ENCODE results near the gene PLCB4.

Gene PLCB4

GRCh38 chr20:9413001-9413400, 344.1 kb downstream of the PLCB4 start:
- no peak for DNase-seq

- DNase-seq, result no peak
Observed at GRCh38 chr20:9415426-9415825, 346.5 kb downstream of the PLCB4 start.

GRCh38 chr20:9416421-9416820, 347.5 kb downstream of the PLCB4 start:
- DNase-seq, result no peak

- DNase-seq, result no peak
Observed at GRCh38 chr20:9417665-9418064, 348.8 kb downstream of the PLCB4 start.

- DNase-seq, result no peak
Observed at GRCh38 chr20:9422321-9423057, 353.6 kb downstream of the PLCB4 start.

- no peak for DNase-seq
Observed at GRCh38 chr20:9424551-9424950, 355.7 kb downstream of the PLCB4 start.

GRCh38 chr20:9427430-9428291, 358.8 kb downstream of the PLCB4 start:
- no peak for DNase-seq

GRCh38 chr20:9428292-9428607, 359.4 kb downstream of the PLCB4 start:
- DNase-seq, result no peak

- no peak for DNase-seq
Observed at GRCh38 chr20:9439806-9440205, 370.9 kb downstream of the PLCB4 start.

- DNase-seq, result no peak
Observed at GRCh38 chr20:9440892-9441291, 372.0 kb downstream of the PLCB4 start.

- no peak for DNase-seq
Observed at GRCh38 chr20:9441948-9442347, 373.1 kb downstream of the PLCB4 start.

- DNase-seq, result peak; percentile 93
Observed at GRCh38 chr20:9442858-9443257, 374.0 kb downstream of the PLCB4 start.

- no peak for DNase-seq
Observed at GRCh38 chr20:9444921-9445320, 376.0 kb downstream of the PLCB4 start.

GRCh38 chr20:9447182-9447581, 378.3 kb downstream of the PLCB4 start:
- no peak for DNase-seq

GRCh38 chr20:9453201-9453600, 384.3 kb downstream of the PLCB4 start:
- no peak for DNase-seq

GRCh38 chr20:9454791-9455190, 385.9 kb downstream of the PLCB4 start:
- no peak for DNase-seq

GRCh38 chr20:9457136-9457535, 388.2 kb downstream of the PLCB4 start:
- no peak for DNase-seq

- DNase-seq, result peak; percentile 50
Observed at GRCh38 chr20:9458138-9458796, 389.4 kb downstream of the PLCB4 start.

GRCh38 chr20:9460518-9460917, 391.6 kb downstream of the PLCB4 start:
- DNase-seq, result no peak

GRCh38 chr20:9467995-9468394, 399.1 kb downstream of the PLCB4 start:
- DNase-seq, result peak; percentile 24

GRCh38 chr20:9474835-9475415, 406.0 kb downstream of the PLCB4 start:
- DNase-seq, result no peak

- DNase-seq, result no peak
Observed at GRCh38 chr20:9475456-9475855, 406.6 kb downstream of the PLCB4 start.

GRCh38 chr20:9476174-9476573, 407.3 kb downstream of the PLCB4 start:
- no peak for DNase-seq

- no peak for DNase-seq
Observed at GRCh38 chr20:9476637-9477036, 407.8 kb downstream of the PLCB4 start.

All from DMS53 (cell line).